ENCODE measurements around the gene DCLK1. TPM values are rescaled to one million over a fixed set of nuclear protein-coding genes. Genes with fewer than 3 reads are reported as not detected.

The DCLK1 gene
- total RNA-seq, 1 donor from 2014 or later: 22.4 TPM

- H3K27ac Mint-ChIP-seq (ENCODE audit: unreplicated experiment): no peak overlapping the region
- no peak for DNase-seq (ENCODE audit: low read depth, low spot score)
Observed at GRCh38 chr13:36000028-36000427, 131.2 kb downstream of the DCLK1 start.

DNA sequence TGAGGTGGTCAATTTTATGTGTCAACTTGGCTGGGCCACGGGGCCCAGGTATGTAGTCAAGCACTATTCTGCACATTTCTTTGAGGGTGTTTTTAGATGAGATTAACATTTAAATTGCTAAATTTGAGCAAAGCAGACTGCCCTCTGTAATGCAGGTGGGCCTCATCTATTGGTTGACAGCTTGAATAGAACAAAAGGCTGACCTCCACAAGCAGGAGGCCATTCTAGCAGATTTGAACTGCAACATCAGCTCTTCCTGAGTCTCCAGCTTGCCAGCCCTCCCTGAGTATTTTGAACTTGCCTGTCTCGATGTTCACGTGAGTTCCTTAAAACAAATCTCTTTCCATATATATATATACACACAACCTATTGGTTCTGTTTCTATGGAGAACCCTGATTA, 134.8 kb downstream of the DCLK1 start:
- Mint-ChIP-seq H3K36me3 (ENCODE audit: low read depth) (no peaks in the 10 kb centered on the region), H3K4me1 (peaks cover 17% of the 10 kb centered on the region), H3K27ac (ENCODE audit: unreplicated experiment) (no peak overlapping the region), H3K27me3 (ENCODE audit: low read depth) (no peaks in the 10 kb centered on the region), H3K4me3 (no peak overlapping the region), H3K9me3 (peaks cover 2% of the 10 kb centered on the region)
- TF ChIP-seq, protein P1, sequence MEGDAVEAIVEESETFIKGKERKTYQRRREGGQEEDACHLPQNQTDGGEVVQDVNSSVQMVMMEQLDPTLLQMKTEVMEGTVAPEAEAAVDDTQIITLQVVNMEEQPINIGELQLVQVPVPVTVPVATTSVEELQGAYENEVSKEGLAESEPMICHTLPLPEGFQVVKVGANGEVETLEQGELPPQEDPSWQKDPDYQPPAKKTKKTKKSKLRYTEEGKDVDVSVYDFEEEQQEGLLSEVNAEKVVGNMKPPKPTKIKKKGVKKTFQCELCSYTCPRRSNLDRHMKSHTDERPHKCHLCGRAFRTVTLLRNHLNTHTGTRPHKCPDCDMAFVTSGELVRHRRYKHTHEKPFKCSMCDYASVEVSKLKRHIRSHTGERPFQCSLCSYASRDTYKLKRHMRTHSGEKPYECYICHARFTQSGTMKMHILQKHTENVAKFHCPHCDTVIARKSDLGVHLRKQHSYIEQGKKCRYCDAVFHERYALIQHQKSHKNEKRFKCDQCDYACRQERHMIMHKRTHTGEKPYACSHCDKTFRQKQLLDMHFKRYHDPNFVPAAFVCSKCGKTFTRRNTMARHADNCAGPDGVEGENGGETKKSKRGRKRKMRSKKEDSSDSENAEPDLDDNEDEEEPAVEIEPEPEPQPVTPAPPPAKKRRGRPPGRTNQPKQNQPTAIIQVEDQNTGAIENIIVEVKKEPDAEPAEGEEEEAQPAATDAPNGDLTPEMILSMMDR (conservative IDR thresholded peaks at IDR 0.05): no peak
- DNase-seq (ENCODE audit: low read depth, low spot score): no peak

More at GRCh38 chr13:36000028-36000427, 131.2 kb downstream of the DCLK1 start:
- TF ChIP-seq, protein P1 (conservative IDR thresholded peaks at IDR 0.05): no peak
- H3K36me3 Mint-ChIP-seq (ENCODE audit: low read depth): no peaks in the 10 kb centered on the region
- H3K27me3 Mint-ChIP-seq (ENCODE audit: low read depth): no peaks in the 10 kb centered on the region
- H3K4me1 Mint-ChIP-seq: peaks cover 6% of the 10 kb centered on the region
- no peak overlapping the region for H3K4me3 Mint-ChIP-seq
- no peaks in the 10 kb centered on the region for H3K9me3 Mint-ChIP-seq

DNA sequence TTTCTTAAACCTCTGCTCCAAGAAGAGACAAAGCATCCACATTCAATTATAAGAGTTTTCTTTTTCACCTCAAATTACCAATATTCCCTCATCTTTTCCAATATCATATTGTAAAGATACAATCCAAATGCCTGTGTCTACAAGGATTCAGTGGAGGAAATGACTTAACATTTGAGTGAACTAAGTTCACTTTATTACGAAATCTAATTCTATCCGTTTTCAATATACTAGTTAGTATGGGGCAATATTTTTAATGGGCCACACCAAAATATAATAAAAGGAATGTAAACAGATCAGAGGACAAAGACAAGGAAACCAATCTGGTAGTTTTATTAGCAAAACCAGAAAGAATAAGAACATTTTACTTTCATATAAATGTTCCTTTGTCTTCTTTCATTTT, 136.0 kb downstream of the DCLK1 start:
- TF ChIP-seq, protein P1 (conservative IDR thresholded peaks at IDR 0.05): no peak
- no peak overlapping the region for H3K4me3 Mint-ChIP-seq
- peaks cover 17% of the 10 kb centered on the region for H3K4me1 Mint-ChIP-seq
- no peak overlapping the region for H3K27ac Mint-ChIP-seq (ENCODE audit: unreplicated experiment)
- H3K36me3 Mint-ChIP-seq (ENCODE audit: low read depth): no peaks in the 10 kb centered on the region
- DNase-seq (ENCODE audit: low read depth, low spot score): no peak
- H3K27me3 Mint-ChIP-seq (ENCODE audit: low read depth): no peaks in the 10 kb centered on the region
- peaks cover 2% of the 10 kb centered on the region for H3K9me3 Mint-ChIP-seq

- peaks cover 17% of the 10 kb centered on the region for H3K4me1 Mint-ChIP-seq
- no peak overlapping the region for H3K27ac Mint-ChIP-seq (ENCODE audit: unreplicated experiment)
- no peak overlapping the region for H3K4me3 Mint-ChIP-seq
- no peaks in the 10 kb centered on the region for H3K36me3 Mint-ChIP-seq (ENCODE audit: low read depth)
- no peaks in the 10 kb centered on the region for H3K27me3 Mint-ChIP-seq (ENCODE audit: low read depth)
- no peak for DNase-seq (ENCODE audit: low read depth, low spot score)
- H3K9me3 Mint-ChIP-seq: peaks cover 2% of the 10 kb centered on the region
- TF ChIP-seq, protein P1 (conservative IDR thresholded peaks at IDR 0.05): no peak
Observed at GRCh38 chr13:35994131-35994966, 136.8 kb downstream of the DCLK1 start.

GRCh38 chr13:35993686-35994085, 137.5 kb downstream of the DCLK1 start:
- peaks cover 18% of the 10 kb centered on the region for H3K4me1 Mint-ChIP-seq
- H3K36me3 Mint-ChIP-seq (ENCODE audit: low read depth): no peaks in the 10 kb centered on the region
- no peaks in the 10 kb centered on the region for H3K27me3 Mint-ChIP-seq (ENCODE audit: low read depth)
- H3K27ac Mint-ChIP-seq (ENCODE audit: unreplicated experiment): no peak overlapping the region
- TF ChIP-seq, protein P1 (conservative IDR thresholded peaks at IDR 0.05): no peak
- DNase-seq (ENCODE audit: low read depth, low spot score): no peak
- H3K9me3 Mint-ChIP-seq: peaks cover 2% of the 10 kb centered on the region
- H3K4me3 Mint-ChIP-seq: no peak overlapping the region
